GM12865 (cell line): Measurements from ENCODE around the gene UTRN.

Experiments used
- DNase-seq: peaks from one replicate; pipeline ENCODE4 v3.0.0; 2010; ENCODE audit warnings: low read depth
- H3K4me3 ChIP-seq: 2 replicates; pipeline ENCODE4 v1.5.1; 2011; ENCODE audit warnings: mild to moderate bottlenecking, low read depth, low read length, control low read depth
- TF ChIP-seq, protein P1 (sequence below): IDR thresholded peaks from 2 replicates; pipeline ENCODE4 v1.5.1; 2011; ENCODE audit warnings: low read length, control low read depth, low read depth, inconsistent platforms; ENCODE audit not compliant: insufficient read depth; ENCODE audit errors: missing control alignments

UTRN gene

GRCh38 chr6:144334150-144334708 is 49.1 kb downstream of the UTRN start:
- DNase-seq, result peak; percentile 73

More at GRCh38 chr6:144334150-144334708, 49.1 kb downstream of the UTRN start:
- TF ChIP-seq, protein P1, sequence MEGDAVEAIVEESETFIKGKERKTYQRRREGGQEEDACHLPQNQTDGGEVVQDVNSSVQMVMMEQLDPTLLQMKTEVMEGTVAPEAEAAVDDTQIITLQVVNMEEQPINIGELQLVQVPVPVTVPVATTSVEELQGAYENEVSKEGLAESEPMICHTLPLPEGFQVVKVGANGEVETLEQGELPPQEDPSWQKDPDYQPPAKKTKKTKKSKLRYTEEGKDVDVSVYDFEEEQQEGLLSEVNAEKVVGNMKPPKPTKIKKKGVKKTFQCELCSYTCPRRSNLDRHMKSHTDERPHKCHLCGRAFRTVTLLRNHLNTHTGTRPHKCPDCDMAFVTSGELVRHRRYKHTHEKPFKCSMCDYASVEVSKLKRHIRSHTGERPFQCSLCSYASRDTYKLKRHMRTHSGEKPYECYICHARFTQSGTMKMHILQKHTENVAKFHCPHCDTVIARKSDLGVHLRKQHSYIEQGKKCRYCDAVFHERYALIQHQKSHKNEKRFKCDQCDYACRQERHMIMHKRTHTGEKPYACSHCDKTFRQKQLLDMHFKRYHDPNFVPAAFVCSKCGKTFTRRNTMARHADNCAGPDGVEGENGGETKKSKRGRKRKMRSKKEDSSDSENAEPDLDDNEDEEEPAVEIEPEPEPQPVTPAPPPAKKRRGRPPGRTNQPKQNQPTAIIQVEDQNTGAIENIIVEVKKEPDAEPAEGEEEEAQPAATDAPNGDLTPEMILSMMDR, result no peak
- peak overlapping the region; percentile 36 for H3K4me3 ChIP-seq
